Spleen (tissue), 7 donors: ENCODE results near the gene ERMP1.

Experiments
- POLR2A ChIP-seq, 3 donors: fragments of 450-650 bp; IDR thresholded peaks; one replicate each; pipeline ENCODE4 v1.5.1; 2017; ENCODE audit warnings: antibody characterized with exemption in 3 of 3, mild to moderate bottlenecking in 1 of 3
- POLR2AphosphoS5 ChIP-seq, 3 donors: sonication (generic); formaldehyde crosslinking; IDR thresholded peaks; one replicate each; pipeline ENCODE4 v1.5.1; 2017; ENCODE audit warnings: antibody characterized with exemption in 3 of 3
- TF ChIP-seq, protein P1 (sequence below), 11 experiments: fragments of 200-600 bp in 7 of 11; fragments of 450-650 bp in 4 of 11; sonication (generic) in 4 of 11; IDR thresholded peaks in 8 of 11; conservative IDR thresholded peaks in 3 of 11; 1 replicate in 7 of 11; 2 replicates in 4 of 11; pipeline versions ENCODE4 v1.4.0 to v1.8.0; 2016 to 2021; ENCODE audit warnings: antibody characterized with exemption in 11 of 11, inconsistent platforms in 4 of 11, mild to moderate bottlenecking in 1 of 11
- donor health status: DM: no; HTN: no; CAD: no; lungs with moderate emphysema.
- donor health status: DM: no; HTN: no; CAD: no.
- donor health status: DM: no; HTN: no; CAD: no.

DNA sequence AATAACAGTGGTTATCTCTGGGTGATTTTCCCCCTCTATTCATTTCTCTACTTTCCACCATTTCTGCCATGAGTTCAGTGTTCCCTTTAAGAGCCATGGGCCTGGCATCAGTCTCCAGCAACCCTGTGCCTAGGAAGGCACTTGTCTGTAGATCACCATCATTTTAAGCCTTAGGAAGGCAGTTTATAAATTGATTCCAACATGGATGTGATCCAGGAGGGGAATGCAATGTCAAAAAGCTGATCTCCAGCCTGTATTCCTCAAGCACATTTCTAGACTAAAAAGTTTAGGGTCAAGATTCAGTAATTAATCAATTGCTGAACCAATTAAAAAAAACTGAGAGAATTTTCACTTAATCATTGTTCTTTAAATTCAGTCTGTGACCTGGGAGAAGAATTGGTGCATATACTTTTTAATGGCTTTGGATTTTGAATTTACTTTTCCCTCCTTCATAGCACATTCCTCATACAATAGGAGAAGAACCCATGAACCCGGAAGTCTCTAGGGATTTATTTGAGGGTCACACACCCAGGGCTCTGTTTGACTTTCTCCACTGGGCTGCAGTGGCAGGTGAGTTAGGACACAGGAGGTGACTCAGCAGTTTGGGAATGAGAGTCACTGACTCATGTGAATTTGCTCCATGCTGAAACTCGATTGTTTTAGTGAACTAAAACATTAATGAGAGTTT is 6.1 kb upstream of the ERMP1 start:
- TF ChIP-seq, protein P1, sequence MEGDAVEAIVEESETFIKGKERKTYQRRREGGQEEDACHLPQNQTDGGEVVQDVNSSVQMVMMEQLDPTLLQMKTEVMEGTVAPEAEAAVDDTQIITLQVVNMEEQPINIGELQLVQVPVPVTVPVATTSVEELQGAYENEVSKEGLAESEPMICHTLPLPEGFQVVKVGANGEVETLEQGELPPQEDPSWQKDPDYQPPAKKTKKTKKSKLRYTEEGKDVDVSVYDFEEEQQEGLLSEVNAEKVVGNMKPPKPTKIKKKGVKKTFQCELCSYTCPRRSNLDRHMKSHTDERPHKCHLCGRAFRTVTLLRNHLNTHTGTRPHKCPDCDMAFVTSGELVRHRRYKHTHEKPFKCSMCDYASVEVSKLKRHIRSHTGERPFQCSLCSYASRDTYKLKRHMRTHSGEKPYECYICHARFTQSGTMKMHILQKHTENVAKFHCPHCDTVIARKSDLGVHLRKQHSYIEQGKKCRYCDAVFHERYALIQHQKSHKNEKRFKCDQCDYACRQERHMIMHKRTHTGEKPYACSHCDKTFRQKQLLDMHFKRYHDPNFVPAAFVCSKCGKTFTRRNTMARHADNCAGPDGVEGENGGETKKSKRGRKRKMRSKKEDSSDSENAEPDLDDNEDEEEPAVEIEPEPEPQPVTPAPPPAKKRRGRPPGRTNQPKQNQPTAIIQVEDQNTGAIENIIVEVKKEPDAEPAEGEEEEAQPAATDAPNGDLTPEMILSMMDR (IDR thresholded peaks at IDR 0.05 in 8 of 11, conservative IDR thresholded peaks at IDR 0.05 in 3 of 11): no peak
- TF ChIP-seq POLR2A (IDR thresholded peaks at IDR 0.05) (no peak), POLR2AphosphoS5 (IDR thresholded peaks at IDR 0.05) (no peak)
